ENCODE data around the gene SEC22A.

Gene SEC22A

DNA sequence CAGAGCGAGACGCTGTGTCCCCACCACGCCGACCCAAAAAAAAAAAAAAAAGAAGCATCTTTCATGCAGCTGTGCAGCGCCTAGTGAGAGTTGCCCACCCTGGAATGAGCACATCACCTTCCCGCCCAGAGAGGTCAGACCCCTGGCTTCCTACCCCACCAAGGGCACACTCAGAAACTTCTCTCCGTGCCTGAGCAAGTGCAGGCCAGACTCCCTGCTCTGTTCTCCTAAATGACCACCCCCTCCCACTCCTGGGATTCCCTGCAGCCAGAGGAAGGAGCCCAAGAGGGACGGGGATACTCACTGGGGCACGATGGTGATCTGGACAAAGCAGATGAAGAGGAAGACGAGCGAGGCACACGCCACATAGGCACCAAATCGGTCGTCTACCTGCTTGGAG is 116.0 kb downstream of the SEC22A start:
- DNase-seq (ENCODE audit: low read depth), result no peak
- no peak for TF ChIP-seq CTCF (conservative IDR thresholded peaks at IDR 0.05; ENCODE audit: low read depth, low read length)

GRCh38 chr3:123318374-123318773 is 116.6 kb downstream of the SEC22A start:
- no peak for DNase-seq (ENCODE audit: low read depth)
- no peak overlapping the region for H3K4me3 ChIP-seq (ENCODE audit: low read depth, low read length)
- TF ChIP-seq CTCF (conservative IDR thresholded peaks at IDR 0.05; ENCODE audit: low read depth, low read length), result no peak

More for the DNA sequence above, 116.0 kb downstream of the SEC22A start:
- no peak overlapping the region for H3K4me3 ChIP-seq (ENCODE audit: low read depth, low read length)

GRCh38 chr3:123319760-123320159 is 118.0 kb downstream of the SEC22A start:
- no peak overlapping the region for H3K4me3 ChIP-seq (ENCODE audit: low read depth, low read length)
- DNase-seq (ENCODE audit: low read depth), result no peak
- no peak for TF ChIP-seq CTCF (conservative IDR thresholded peaks at IDR 0.05; ENCODE audit: low read depth, low read length)

DNA sequence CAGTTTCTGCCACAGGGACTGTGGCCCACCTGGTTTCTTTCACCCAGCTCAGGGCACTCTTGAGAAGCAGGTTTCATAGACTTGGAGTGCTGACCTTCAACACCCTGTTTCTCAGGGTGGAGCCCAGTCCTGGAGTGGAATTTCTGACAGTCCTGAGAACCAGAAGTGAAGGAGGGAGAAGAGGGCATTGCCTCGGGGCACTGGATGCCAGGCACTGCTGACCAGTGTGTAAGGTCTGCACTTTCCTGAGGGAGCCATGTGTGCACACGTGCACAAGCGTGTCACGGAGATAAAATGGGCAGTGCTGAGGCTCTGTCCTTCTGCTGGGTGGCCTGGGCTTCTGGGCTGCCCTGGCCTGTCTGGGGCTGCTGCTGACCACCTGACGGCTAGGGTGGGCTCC is 118.5 kb downstream of the SEC22A start:
- no peak for DNase-seq (ENCODE audit: low read depth)
- no peak for TF ChIP-seq CTCF (conservative IDR thresholded peaks at IDR 0.05; ENCODE audit: low read depth, low read length)
- no peak overlapping the region for H3K4me3 ChIP-seq (ENCODE audit: low read depth, low read length)

DNA sequence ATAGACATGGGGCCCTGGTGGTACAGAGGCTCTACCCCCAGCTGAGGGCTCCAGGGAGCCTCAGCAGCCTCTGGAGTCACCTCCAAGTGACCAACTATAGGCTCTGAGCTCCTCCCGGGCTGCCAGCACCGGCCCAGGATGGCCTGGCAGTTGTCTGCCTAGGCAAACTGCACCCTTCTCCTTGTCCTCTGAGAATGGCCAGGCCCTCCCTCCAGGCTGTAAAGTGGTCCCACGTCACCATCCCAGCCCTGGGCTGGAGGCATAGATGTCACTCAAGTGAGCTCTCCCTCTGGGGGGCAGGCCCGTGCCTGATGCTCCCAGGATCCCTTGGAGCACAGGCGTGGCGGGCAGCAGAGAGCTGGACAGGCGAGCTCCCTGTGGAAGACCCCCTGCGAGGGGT is 120.1 kb downstream of the SEC22A start:
- no peak for TF ChIP-seq CTCF (conservative IDR thresholded peaks at IDR 0.05; ENCODE audit: low read depth, low read length)
- no peak overlapping the region for H3K4me3 ChIP-seq (ENCODE audit: low read depth, low read length)
- DNase-seq (ENCODE audit: low read depth), result no peak

DNA sequence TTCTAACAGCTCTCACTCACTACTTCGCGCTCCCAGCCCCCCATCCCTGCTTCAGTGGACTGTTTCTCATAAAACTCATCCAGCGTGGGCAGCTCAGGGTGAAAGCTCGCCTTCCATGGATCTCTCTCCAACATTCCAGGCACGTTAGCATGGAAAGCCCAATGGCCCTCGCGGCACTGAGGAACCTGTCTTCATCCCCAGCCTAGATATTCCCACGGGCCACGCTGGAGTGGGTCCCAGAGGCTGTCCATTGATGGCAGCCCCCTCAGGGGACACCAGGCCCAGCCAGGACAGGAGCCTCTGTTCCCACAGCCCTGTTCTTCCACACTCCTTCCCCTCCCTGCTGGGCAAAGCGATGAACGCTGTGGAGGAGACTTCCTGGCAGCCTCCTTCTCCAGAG is 121.1 kb downstream of the SEC22A start:
- no peak for TF ChIP-seq CTCF (conservative IDR thresholded peaks at IDR 0.05; ENCODE audit: low read depth, low read length)
- DNase-seq (ENCODE audit: low read depth), result no peak
- H3K4me3 ChIP-seq (ENCODE audit: low read depth, low read length), result no peak overlapping the region

Data from choroid plexus epithelial cell (primary cell).